Endothelial cell of umbilical vein (primary cell): Measurements from ENCODE around the gene RSF1. TPM values are rescaled to one million over a fixed set of nuclear protein-coding genes. Genes with fewer than 3 reads are reported as not detected.

Experiments
- BruUV-seq: library from RNA; stranded (reverse); fragments of 400-500 nt; replicated peaks from 2 replicates; lab custom pipeline; 2021; lab: Mats Ljungman, UMichigan
- CTCF ChIA-PET: fragments of 300-600, 350-600 bp; sonication (Branson Sonifier 250); formaldehyde crosslinking; loops from one replicate; lab custom pipeline; 2021; ENCODE audit warnings: antibody characterized with exemption, inconsistent platforms; lab: Charles Lee
- POLR2A ChIA-PET: fragments of 300-600, 350-600 bp; sonication (Branson Sonifier 250); formaldehyde crosslinking; loops from one replicate; lab custom pipeline; 2021; ENCODE audit warnings: antibody characterized with exemption, inconsistent platforms; lab: Charles Lee
- DNase-seq: peaks from one replicate; pipeline ENCODE4 v3.0.0-alpha.2; 2011; ENCODE audit warnings: low read depth, low spot score
- FAIRE-seq: peaks from 2 replicates; lab custom pipeline; 2011; peaks lifted over from hg19 to GRCh38; lab: Jason Lieb, UNC
- H2AFZ ChIP-seq: 2 replicates; pipeline ENCODE4 v1.6.0; 2012; ENCODE audit warnings: low read depth, low read length, control low read depth, inconsistent platforms
- H3K27ac ChIP-seq: 2 replicates; pipeline ENCODE4 v1.5.1; 2011; ENCODE audit warnings: low read depth, mild to moderate bottlenecking, control low read depth, low read length, moderate library complexity; ENCODE audit not compliant: insufficient read depth
- H3K27me3 ChIP-seq, 2 experiments: 2 replicates each; pipeline versions ENCODE4 v1.6.0 to v1.6.1; 2011; ENCODE audit warnings: low read length in 2 of 2, mixed read lengths in 1 of 2; ENCODE audit not compliant: control insufficient read depth in 2 of 2, insufficient read depth in 2 of 2
- H3K36me3 ChIP-seq, 2 experiments: 2 replicates in 1 of 2; 3 replicates in 1 of 2; pipeline ENCODE4 v1.5.1; 2011; ENCODE audit warnings: low read length in 2 of 2, mild to moderate bottlenecking in 1 of 2, moderate library complexity in 1 of 2; ENCODE audit not compliant: control insufficient read depth in 2 of 2, insufficient read depth in 2 of 2; ENCODE audit errors: extremely low read depth in 1 of 2
- H3K4me1 ChIP-seq: 3 replicates; pipeline ENCODE4 v1.5.1; 2011; ENCODE audit warnings: mild to moderate bottlenecking, low read length; ENCODE audit not compliant: control insufficient read depth, insufficient read depth; ENCODE audit errors: extremely low read depth
- H3K4me2 ChIP-seq: 2 replicates; pipeline ENCODE4 v1.6.1; 2011; ENCODE audit warnings: low read length, control low read depth, mixed read lengths; ENCODE audit not compliant: insufficient read depth
- H3K4me3 ChIP-seq, 3 experiments: fragments of 200-600 bp in 1 of 3; sonication (generic), shearing (Covaris generic) in 1 of 3; replicated peaks in 1 of 3; 2 replicates each; pipeline ENCODE4 v1.5.1; 2011 to 2016; ENCODE audit warnings: control low read depth in 3 of 3, low read length in 3 of 3, mild to moderate bottlenecking in 2 of 3, inconsistent platforms in 1 of 3, low read depth in 1 of 3, moderate library complexity in 1 of 3; ENCODE audit not compliant: insufficient read depth in 1 of 3
- H3K79me2 ChIP-seq: 2 replicates; pipeline ENCODE4 v1.6.0; 2012; ENCODE audit warnings: low read length, inconsistent platforms; ENCODE audit not compliant: control insufficient read depth, insufficient read depth
- H3K9ac ChIP-seq: replicated peaks from 2 replicates; pipeline ENCODE3; 2011; ENCODE audit warnings: low read length, control low read depth; ENCODE audit not compliant: insufficient read depth; ENCODE audit errors: extremely low read depth
- H3K9me1 ChIP-seq: replicated peaks from 3 replicates; pipeline ENCODE4 v1.6.0; 2011; ENCODE audit warnings: mild to moderate bottlenecking, low read length; ENCODE audit not compliant: control insufficient read depth, insufficient read depth; ENCODE audit errors: extremely low read depth
- H3K9me3 ChIP-seq: replicated peaks from 2 replicates; pipeline ENCODE4 v1.5.1; 2012; ENCODE audit warnings: low read length, inconsistent platforms; ENCODE audit not compliant: control insufficient read depth, insufficient read depth
- H4K20me1 ChIP-seq: replicated peaks from 2 replicates; pipeline ENCODE3; 2011; ENCODE audit warnings: mild to moderate bottlenecking, low read length; ENCODE audit not compliant: control insufficient read depth, insufficient read depth; ENCODE audit errors: extremely low read depth
- CTCF ChIP-seq, 2 donors: IDR thresholded peaks; 1 replicate in 1 of 2; 2 replicates in 1 of 2; pipeline ENCODE4 v1.5.1; 2011; ENCODE audit warnings: low read length in 2 of 2, mild to moderate bottlenecking in 2 of 2, moderate library complexity in 2 of 2, control low read depth in 1 of 2, inconsistent platforms in 1 of 2, low read depth in 1 of 2; ENCODE audit not compliant: insufficient read depth in 1 of 2; ENCODE audit errors: extremely low read depth in 1 of 2
- EZH2 ChIP-seq: IDR thresholded peaks from 2 replicates; pipeline ENCODE4 v1.6.1; 2012; ENCODE audit warnings: borderline replicate concordance, low read depth, mild to moderate bottlenecking, moderate library complexity, low read length, inconsistent platforms; ENCODE audit not compliant: severe bottlenecking
- FOS ChIP-seq: IDR thresholded peaks from 2 replicates; pipeline ENCODE4 v1.6.1; 2011; ENCODE audit warnings: mild to moderate bottlenecking, low read length, moderate library complexity, borderline replicate concordance; ENCODE audit not compliant: insufficient read depth
- GATA2 ChIP-seq: IDR thresholded peaks from 2 replicates; pipeline ENCODE4 v1.7.0; 2011; ENCODE audit warnings: low read depth, mild to moderate bottlenecking, moderate library complexity, mixed read lengths, low read length; ENCODE audit not compliant: insufficient read length, insufficient read depth
- JUN ChIP-seq: IDR thresholded peaks from 2 replicates; pipeline ENCODE4 v1.6.1; 2011; ENCODE audit warnings: borderline replicate concordance, low read depth; ENCODE audit not compliant: insufficient read length, insufficient read depth
- MAX ChIP-seq: IDR thresholded peaks from 2 replicates; pipeline ENCODE4 v1.6.1; 2011; ENCODE audit not compliant: insufficient read depth, insufficient read length
- MYC ChIP-seq: IDR thresholded peaks from one replicate; pipeline ENCODE4 v1.6.1; 2011; ENCODE audit warnings: mild to moderate bottlenecking, low read depth, low read length
- POLR2A ChIP-seq: IDR thresholded peaks from 2 replicates; pipeline ENCODE4 v1.6.1; 2012; ENCODE audit warnings: low read depth, mild to moderate bottlenecking, control low read depth, low read length
- POLR2AphosphoS5 ChIP-seq: IDR thresholded peaks from 2 replicates; pipeline ENCODE4 v1.6.1; 2012; ENCODE audit warnings: low read depth, mild to moderate bottlenecking, control low read depth, low read length, moderate library complexity; ENCODE audit not compliant: insufficient read depth
- dilution Hi-C: fragments of 300-500 bp; cut with MboI; formaldehyde crosslinking; loops from one replicate; pipeline ENCODE4 v1.15.0; 2019; ENCODE audit warnings: low sequenced_read_pairs; ENCODE audit not compliant: extremely low pct_ligation_motif_present
- intact Hi-C: fragments of 100-400 bp; cut with micrococcal nuclease; formaldehyde crosslinking; loops from one replicate; pipeline ENCODE4 v1.10.0; 2022
- polyA plus RNA-seq, 4 experiments: library from polyadenylated mRNA; depleted of rRNA in 3 of 4; stranded (reverse) in 3 of 4; unstranded in 1 of 4; fragments of >200 nt; gene quantifications; 2 replicates each; pipeline versions ENCODE4 v1.2.1 to v1.2.3, GENCODE V29; 2011 to 2012; ENCODE audit warnings: missing spikeins in 1 of 4
- total RNA-seq: library from RNA; stranded (reverse); gene quantifications from 2 replicates; pipeline ENCODE4 v1.2.3, GENCODE V29; 2021

Gene RSF1
- total and polyA plus RNA-seq, 2 donors (not counting 3 experiments of a cell fraction or from before 2014, with no cell fraction given) = 10.0 to 55.1 TPM

- ChIA-PET POLR2A (no interaction called here), CTCF (interaction anchor here (0.6 to 1.1 kb wide), 2 partner anchors 13 to 389 kb away, joined by 3 read pairs; no protein-coding TSS in a partner anchor)
- Histone ChIP-seq H3K9me1 (no peaks in the 10 kb centered on the region), H3K9me3 (no peaks in the 10 kb centered on the region), H3K27ac (no peak overlapping the region), H3K27me3 (no peaks in the 10 kb centered on the region), H2AFZ (no peak overlapping the region), H3K79me2 (peaks cover 18% of the 10 kb centered on the region), H3K9ac (no peak overlapping the region), H4K20me1 (peaks cover 4% of the 10 kb centered on the region), H3K36me3 (no peaks in the 10 kb centered on the region), H3K4me1 (peaks cover 6% of the 10 kb centered on the region), H3K4me3 (no peak overlapping the region), H3K4me2 (no peak overlapping the region)
- dilution Hi-C loops = no loop called here
- no TSS peak for BruUV-seq
- no peak for TF ChIP-seq GATA2
- no peak for TF ChIP-seq FOS
- TF ChIP-seq MAX = no peak
- no peak for TF ChIP-seq POLR2A
- TF ChIP-seq POLR2AphosphoS5 = no peak
- intact Hi-C loops = no loop called here
- FAIRE-seq (no peak), DNase-seq (no peak)
Observed at GRCh38 chr11:77749232-77749631, 71.3 kb downstream of the RSF1 start.

- Histone ChIP-seq H3K27me3 (no peaks in the 10 kb centered on the region), H3K36me3 (no peaks in the 10 kb centered on the region), H3K4me2 (no peak overlapping the region), H3K27ac (no peak overlapping the region), H3K4me3 (no peak overlapping the region), H4K20me1 (peaks cover 4% of the 10 kb centered on the region), H2AFZ (no peak overlapping the region), H3K9ac (no peak overlapping the region), H3K9me3 (no peaks in the 10 kb centered on the region), H3K9me1 (no peaks in the 10 kb centered on the region), H3K79me2 (peaks cover 18% of the 10 kb centered on the region), H3K4me1 (peaks cover 6% of the 10 kb centered on the region)
- ChIA-PET POLR2A (interaction anchor here (0.6 kb wide), 1 partner anchor 372 kb away, joined by 4 read pairs; no protein-coding TSS in a partner anchor), CTCF (interaction anchor here (0.6 to 1.1 kb wide), 2 partner anchors 14 to 390 kb away, joined by 3 read pairs; no protein-coding TSS in a partner anchor)
- no TSS peak for BruUV-seq
- no peak for FAIRE-seq
- DNase-seq = no peak
- TF ChIP-seq JUN = no peak
- TF ChIP-seq MYC = no peak
- TF ChIP-seq CTCF (IDR thresholded peaks at IDR 0.05; ENCODE audit: extremely low read depth in 1 of 2, insufficient read depth in 1 of 2, low read depth in 1 of 2, low read length in 2 of 2) = no peak
- TF ChIP-seq GATA2 = no peak
- TF ChIP-seq FOS = no peak
- no peak for TF ChIP-seq MAX
- no peak for TF ChIP-seq EZH2
- no peak for TF ChIP-seq POLR2A
- intact Hi-C loops = no loop called here
- dilution Hi-C loops = no loop called here
Observed at GRCh38 chr11:77748266-77748665, 72.3 kb downstream of the RSF1 start.
